PC-3 (cell line): ENCODE data around the gene GOLGA6C.

Experiments
- CTCF ChIP-seq: fragments of 300-600 bp; sonication (generic); conservative IDR thresholded peaks from 2 replicates; pipeline ENCODE4 v1.5.1; 2017; ENCODE audit warnings: antibody characterized with exemption, low read depth, mild to moderate bottlenecking, low read length
- EZH2 ChIP-seq: fragments of 300-600 bp; sonication (generic); IDR thresholded peaks from one replicate; pipeline ENCODE4 v1.6.1; 2017; ENCODE audit warnings: antibody characterized with exemption, mild to moderate bottlenecking, low read length; ENCODE audit not compliant: unreplicated experiment
- EZH2phosphoT487 ChIP-seq: fragments of 300-600 bp; sonication (generic); IDR thresholded peaks from 2 replicates; pipeline ENCODE4 v1.6.1; 2018; ENCODE audit warnings: mild to moderate bottlenecking, antibody characterized with exemption, low read length, borderline replicate concordance

- TF ChIP-seq CTCF: no peak
- TF ChIP-seq EZH2phosphoT487: no peak
- TF ChIP-seq EZH2: no peak
Observed at GRCh38 chr15:75211436-75212199, 46.5 kb upstream of the GOLGA6C start.
